Nephron (organoid): ENCODE data around the gene ANKIB1.
"Not testable (repeated sequence)": the region's sequence is repeated elsewhere in the genome, so short reads cannot be mapped to it uniquely, and the experiment has no call there.

Source experiments
- H3K27ac Mint-ChIP-seq, 3 experiments: 2 replicates each; pipeline ENCODE4 v1.8.0; 2020; ENCODE audit warnings: mixed read lengths in 3 of 3, mild to moderate bottlenecking in 2 of 3, moderate library complexity in 1 of 3
- H3K27me3 Mint-ChIP-seq: 2 replicates; pipeline ENCODE4 v1.8.0; 2021; ENCODE audit warnings: low read depth, mild to moderate bottlenecking, moderate library complexity, mixed read lengths
- H3K36me3 Mint-ChIP-seq: 2 replicates; pipeline ENCODE4 v1.8.0; 2020; ENCODE audit warnings: low read depth, mixed read lengths
- H3K4me1 Mint-ChIP-seq: 2 replicates; pipeline ENCODE4 v1.8.0; 2020; ENCODE audit warnings: mixed read lengths
- H3K4me3 Mint-ChIP-seq, 3 experiments: 2 replicates each; pipeline ENCODE4 v1.8.0; 2020; ENCODE audit warnings: mild to moderate bottlenecking in 3 of 3, mixed read lengths in 3 of 3, moderate library complexity in 2 of 3
- H3K9me3 Mint-ChIP-seq: 2 replicates; pipeline ENCODE4 v1.8.0; 2020; ENCODE audit warnings: mixed read lengths
- CTCF ChIP-seq, 3 experiments: fragments of 200-600 bp; sonication (generic); IDR thresholded peaks; one replicate each; pipeline ENCODE4 v1.5.0; 2021; ENCODE audit warnings: antibody characterized with exemption in 3 of 3; ENCODE audit not compliant: unreplicated experiment in 3 of 3

The ANKIB1 gene

GRCh38 chr7:92436612-92437445 is 191.1 kb downstream of the ANKIB1 start:
- H3K27ac Mint-ChIP-seq, result no peak overlapping the region
- H3K36me3 Mint-ChIP-seq, result no peaks in the 10 kb centered on the region
- no peak overlapping the region for H3K4me3 Mint-ChIP-seq
- no peaks in the 10 kb centered on the region for H3K27me3 Mint-ChIP-seq
- H3K9me3 Mint-ChIP-seq, result no peaks in the 10 kb centered on the region
- no peak for TF ChIP-seq CTCF (IDR thresholded peaks at IDR 0.05; ENCODE audit: unreplicated experiment in 3 of 3)
- H3K4me1 Mint-ChIP-seq, result no peaks in the 10 kb centered on the region

- Mint-ChIP-seq H3K9me3 (peaks cover 5% of the 10 kb centered on the region), H3K4me3 (no peak overlapping the region), H3K27ac (no peak overlapping the region), H3K4me1 (no peaks in the 10 kb centered on the region), H3K27me3 (no peaks in the 10 kb centered on the region), H3K36me3 (no peaks in the 10 kb centered on the region)
- no peak for TF ChIP-seq CTCF (IDR thresholded peaks at IDR 0.05; ENCODE audit: unreplicated experiment in 3 of 3)
Observed at GRCh38 chr7:92437956-92438491, 192.2 kb downstream of the ANKIB1 start.

GRCh38 chr7:92442720-92443119 is 196.9 kb downstream of the ANKIB1 start:
- not testable (repeated sequence) for H3K36me3 Mint-ChIP-seq, H3K4me1 Mint-ChIP-seq, H3K4me3 Mint-ChIP-seq, H3K27me3 Mint-ChIP-seq, H3K9me3 Mint-ChIP-seq, H3K27ac Mint-ChIP-seq

- H3K27ac Mint-ChIP-seq, result peak overlapping the region; percentile 27 to 96 (median 68)
- H3K4me1 Mint-ChIP-seq, result peaks cover 6% of the 10 kb centered on the region
- no peak for TF ChIP-seq CTCF (IDR thresholded peaks at IDR 0.05; ENCODE audit: unreplicated experiment in 3 of 3)
- H3K4me3 Mint-ChIP-seq, result peak overlapping the region; percentile 86 to 90 (median 90)
- peaks cover 13% of the 10 kb centered on the region for H3K36me3 Mint-ChIP-seq
- peaks cover 5% of the 10 kb centered on the region for H3K9me3 Mint-ChIP-seq
- no peaks in the 10 kb centered on the region for H3K27me3 Mint-ChIP-seq
Observed at GRCh38 chr7:92446869-92447344, 201.1 kb downstream of the ANKIB1 start.

- peaks cover under 1% of the 10 kb centered on the region for H3K9me3 Mint-ChIP-seq
- H3K27me3 Mint-ChIP-seq, result no peaks in the 10 kb centered on the region
- peak within 1 kb of the TSS; percentile 86 to 99 (median 97) for H3K4me3 Mint-ChIP-seq
- H3K4me1 Mint-ChIP-seq, result peaks cover 6% of the 10 kb centered on the region
- H3K27ac Mint-ChIP-seq, result peak within 1 kb of the TSS; percentile 89 to 96 (median 90)
- peak; percentile 90 to 96 (median 94) for TF ChIP-seq CTCF (IDR thresholded peaks at IDR 0.05; ENCODE audit: unreplicated experiment in 3 of 3)
- H3K36me3 Mint-ChIP-seq, result peaks cover 16% of the 10 kb centered on the region
Observed at GRCh38 chr7:92447345-92448204, 201.8 kb downstream of the ANKIB1 start, which contains the start of gene GATAD1. Gene GATAD1, plus strand, starts transcription at chr7:92447482. Its CDS starts 248 bp downstream, at chr7:92447730.
